ENCODE results near the gene TIMM17B.

Gene TIMM17B

DNA sequence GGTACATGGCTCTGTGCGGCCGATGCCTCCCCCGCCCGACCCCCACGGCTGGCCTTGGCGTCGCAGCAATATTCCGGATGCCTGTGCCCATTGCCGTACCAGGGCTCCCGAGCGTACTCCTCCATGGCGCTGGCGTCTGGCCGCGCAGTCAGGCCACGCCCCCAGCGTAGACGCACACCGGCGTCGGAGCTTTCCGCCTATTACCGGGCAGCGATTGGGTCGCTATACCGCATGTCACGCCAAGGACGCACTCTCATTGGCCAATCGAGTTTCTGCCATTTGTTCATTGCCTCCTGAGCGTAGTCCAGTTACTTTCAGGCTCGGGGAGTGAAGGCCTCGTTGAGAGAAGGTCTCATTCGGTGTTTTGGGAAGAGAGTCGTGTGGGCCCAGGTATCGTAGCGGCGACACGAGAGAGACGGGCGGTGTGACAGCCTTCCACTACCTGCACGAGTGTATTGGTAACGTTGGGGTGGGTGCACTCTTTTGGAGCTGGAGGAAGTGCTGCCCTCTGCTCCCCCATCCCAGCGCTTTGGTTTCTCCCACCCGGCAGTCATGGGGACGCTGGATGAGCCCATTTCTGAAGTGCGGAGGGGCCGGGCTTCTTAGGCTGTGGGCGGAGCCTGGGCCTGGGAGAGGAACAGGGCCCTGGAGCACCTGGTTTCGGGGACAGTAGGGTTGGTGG is at the start of gene TIMM17B, which contains the start of gene PQBP1:
Gene TIMM17B (minus strand): TSS at position 144 of the 682 bp plus-strand sequence. CDS start 19 bp downstream, at position 125.
Gene PQBP1 (plus strand): TSS at position 306 of the 682 bp plus-strand sequence. CDS start 580 bp downstream, outside the sequence.
- DNase-seq (ENCODE audit: low read depth) = peak; percentile 96

DNA sequence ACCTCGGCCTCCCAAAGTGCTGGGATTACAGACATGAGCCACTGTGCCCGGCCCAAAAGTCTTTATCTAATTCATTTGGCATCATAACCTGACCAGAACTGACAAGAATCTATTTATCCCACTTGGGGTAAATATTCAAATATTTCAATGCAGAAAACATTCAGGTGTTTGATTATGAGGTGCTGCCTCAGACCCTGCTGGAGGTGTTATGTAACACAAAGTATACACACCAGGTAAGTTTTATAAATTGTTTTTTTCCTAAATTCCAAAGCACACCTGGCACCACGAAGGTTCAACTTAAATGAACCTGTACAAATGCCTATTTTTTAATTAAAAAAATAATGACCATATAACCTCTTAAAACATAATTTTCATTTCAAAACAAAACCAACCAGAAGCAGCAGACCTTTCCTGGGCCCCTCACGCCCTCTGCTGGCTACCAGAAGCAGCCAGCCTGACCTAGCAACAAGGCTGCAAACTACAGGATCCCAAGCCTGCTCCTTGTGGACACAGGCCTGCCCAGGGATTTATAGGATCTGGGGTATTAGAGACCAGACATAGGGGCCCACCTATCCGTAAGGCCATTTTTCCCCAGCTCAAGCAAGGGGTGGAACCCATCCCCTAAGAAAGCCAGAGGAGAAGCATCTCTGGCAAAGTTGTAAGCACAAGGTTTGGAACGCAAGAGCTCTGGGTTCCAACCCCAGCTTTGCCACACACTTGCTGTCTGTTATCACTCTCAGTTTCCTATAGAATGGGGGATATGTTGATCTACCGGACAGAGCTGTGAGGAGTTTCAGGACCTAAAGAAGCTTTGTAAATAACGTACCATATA is 48.2 kb upstream of the TIMM17B start:
- peak; percentile 57 for DNase-seq (ENCODE audit: low read depth)

DNA sequence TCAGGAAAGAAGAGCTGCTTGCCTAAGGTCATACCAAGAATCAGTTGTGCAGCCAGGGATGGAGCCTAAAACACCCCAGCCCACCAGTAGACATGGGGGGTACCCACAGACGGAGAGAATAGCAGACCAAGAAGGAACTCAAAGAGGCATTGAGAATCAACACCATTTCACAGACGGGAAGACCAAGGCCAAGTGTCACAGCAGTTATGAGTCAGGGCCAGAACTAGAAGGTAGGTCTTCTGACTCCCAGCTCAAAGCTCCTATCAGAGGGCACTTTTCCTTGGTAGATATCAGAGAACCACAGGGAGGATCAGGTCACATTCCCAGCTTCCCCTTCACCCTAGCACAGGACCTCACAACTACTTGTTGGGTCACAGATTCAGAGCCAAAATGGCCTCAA is 45.3 kb upstream of the TIMM17B start:
- DNase-seq (ENCODE audit: low read depth) = no peak

DNA sequence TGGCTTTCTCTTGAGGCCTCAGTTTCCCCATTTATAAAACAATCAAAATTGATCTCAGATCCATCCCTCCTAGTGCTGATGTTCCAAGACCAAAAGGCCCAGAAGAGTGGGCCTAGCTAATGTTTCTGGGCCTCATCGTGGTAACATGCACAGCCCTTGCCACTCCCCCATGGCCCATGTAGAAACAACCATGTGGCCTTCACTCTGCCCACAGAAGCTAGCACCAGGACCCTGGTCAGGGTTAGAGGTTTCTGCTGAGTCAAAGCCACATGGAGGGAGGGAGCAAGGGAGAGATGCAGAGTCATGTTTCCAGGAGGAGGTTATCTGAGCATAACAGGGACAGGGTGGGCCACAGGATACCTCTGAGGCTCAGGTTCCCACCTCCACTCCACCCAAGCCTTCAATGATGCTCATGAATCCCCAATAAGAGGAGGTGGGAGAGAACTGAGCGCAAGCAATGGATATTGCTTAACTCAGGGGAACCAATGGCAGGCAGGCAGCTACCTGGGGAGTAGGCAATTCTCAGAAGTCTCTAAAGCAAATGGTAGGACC is 42.9 kb upstream of the TIMM17B start:
- no peak for DNase-seq (ENCODE audit: low read depth)

DNA sequence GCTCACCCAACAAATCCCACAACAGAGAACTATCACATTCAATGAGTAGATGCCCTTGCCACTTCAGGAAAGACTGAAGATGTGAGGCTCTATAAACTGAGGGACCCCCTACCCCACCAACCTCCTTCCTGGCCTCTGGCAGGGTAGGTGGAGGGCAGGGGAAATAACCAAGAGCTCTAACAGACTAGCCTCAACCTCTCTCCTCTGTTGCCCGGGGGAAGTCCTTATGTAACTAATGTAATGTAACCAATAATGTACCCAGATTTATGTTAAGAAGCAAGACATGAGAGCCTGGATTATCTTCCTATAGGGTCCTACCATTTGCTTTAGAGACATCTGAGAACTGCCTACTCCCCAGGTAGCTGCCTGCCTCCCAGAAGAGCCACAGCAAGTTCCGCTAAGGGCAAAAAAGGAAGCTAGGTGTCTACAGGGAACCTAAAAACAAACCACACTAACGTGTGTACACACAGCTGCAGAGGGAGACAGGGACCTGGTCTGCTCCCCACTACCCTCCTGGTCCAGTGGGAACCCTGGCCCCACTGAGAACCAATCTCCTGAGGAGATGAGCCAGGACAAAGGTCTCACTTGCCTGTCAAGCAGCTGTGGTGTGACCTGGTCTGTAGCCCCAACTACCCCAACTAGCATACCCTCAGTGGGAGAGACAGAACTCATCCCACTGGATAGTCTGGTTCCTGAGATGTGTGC is 42.1 kb upstream of the TIMM17B start:
- no peak for DNase-seq (ENCODE audit: low read depth)

DNA sequence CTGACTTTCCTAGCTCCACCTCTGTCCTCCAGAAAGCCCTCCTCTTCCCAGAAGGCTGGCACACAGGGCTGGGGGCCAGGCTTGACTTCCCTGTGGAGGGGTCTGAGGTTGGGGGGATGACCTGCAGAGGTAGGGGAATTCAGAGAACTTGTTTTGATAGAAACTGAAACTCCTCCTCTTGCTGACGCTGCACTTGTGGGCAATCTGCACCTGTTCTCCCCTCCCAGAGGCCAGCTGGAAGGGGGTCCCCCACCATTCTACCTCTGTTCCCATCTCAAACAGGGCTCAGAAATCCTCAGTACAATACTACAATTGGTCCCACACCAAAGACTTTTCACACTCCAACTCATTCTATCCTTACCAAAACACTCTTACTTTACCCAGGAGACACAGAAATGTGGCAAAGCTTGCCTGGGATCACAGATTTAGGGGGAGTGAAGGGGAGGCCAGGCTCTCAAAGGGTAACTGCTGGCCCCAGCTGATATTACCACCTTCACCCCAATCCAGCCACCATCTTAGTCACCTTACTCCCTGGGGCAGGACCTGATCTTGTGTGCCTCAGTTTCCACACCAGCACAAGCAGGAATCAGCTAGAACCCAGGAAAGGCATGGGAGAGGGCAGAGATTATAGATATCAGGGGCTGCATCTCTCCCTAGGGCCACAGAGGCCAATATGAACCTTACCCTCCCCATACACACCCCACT is 41.3 kb upstream of the TIMM17B start:
- no peak for DNase-seq (ENCODE audit: low read depth)

DNA sequence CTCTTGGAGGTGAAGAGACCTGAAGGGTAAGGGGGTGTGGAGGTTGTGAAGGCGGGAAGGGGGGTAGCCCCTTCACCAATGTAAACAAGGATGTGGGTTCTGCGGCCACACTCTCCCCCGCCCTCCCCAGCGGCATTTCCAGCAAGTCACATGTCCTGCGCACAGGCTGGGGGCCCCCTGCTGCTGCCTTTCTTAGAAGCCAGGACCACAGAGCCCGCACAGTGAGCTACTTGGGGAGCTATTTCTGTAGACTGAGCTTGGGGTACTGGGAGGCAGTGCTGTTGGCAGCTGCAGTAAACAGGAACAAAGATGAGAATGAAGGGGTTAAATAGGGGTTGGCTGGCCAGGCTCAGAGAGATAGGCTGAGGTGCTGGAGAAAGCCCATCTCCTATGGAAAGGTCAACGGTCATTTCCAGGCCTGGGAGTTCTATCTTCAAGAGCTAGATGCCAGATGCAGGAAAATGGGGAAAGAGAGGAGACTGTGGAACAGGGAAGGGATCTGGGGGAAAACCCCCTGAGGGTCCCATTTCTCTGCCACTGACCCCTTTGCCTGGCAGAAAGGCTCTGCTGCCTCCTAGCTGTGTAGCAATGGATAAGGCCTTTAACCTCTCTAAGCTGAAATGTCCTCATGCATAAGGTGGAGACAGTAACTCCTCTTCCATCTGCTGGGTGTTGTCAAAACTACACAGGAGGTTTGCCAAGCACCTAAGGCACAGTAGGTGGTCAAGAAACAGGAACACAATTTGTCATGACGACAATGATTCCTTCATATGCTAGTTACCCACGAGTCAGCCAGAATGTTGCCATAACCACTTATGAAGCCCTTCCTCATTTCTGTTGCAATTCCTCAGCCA is 39.7 kb upstream of the TIMM17B start:
- peak; percentile 69 for DNase-seq (ENCODE audit: low read depth)

DNA sequence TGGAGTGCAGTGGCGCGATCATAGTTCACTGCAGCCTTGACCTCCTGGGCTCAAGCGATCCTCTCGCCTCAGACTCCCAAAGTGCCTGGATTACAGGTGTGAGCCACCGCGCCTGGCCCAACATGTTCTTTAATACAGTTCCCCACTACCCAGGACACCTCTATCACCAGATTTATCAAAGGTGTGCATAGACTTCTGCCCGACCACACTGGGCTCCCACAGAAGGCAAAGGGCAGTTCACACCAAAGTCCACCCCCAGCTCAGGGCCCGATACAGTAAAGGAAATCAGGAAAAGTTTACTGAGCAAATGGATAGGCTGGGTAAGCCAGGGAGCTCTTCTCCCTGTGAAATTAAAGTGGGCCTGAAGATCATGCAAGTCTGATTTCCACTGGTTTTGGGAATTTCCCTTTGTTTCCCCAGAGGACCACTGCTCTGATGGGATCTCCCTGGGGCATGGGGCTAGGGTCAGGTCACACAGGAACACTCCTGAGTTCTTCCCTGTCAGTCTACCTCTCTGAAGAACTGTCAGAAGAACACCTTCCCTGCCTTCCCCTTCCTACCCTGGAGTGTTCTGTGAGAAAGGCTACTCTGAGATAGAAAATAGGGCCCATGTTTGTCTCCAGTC is 39.0 kb upstream of the TIMM17B start:
- DNase-seq (ENCODE audit: low read depth) = no peak

DNA sequence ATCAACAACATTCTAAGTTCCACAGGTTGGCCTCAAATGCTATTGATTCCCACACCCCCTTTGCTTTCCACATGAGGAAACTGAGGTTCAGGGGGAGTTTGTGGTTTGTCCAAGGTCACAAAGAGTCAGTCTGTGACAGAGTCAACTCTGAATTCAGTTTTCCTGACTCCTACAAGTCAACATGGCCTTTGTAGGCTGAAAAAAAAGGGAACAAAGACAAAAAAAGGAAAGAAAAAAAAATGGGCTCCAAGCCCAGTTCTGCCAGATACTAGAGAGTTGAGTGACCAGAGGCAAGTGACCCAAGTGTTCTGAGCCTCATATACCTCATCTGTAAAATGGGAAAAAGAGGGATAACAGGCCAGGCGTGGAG is 37.7 kb upstream of the TIMM17B start:
- no peak for DNase-seq (ENCODE audit: low read depth)

DNA sequence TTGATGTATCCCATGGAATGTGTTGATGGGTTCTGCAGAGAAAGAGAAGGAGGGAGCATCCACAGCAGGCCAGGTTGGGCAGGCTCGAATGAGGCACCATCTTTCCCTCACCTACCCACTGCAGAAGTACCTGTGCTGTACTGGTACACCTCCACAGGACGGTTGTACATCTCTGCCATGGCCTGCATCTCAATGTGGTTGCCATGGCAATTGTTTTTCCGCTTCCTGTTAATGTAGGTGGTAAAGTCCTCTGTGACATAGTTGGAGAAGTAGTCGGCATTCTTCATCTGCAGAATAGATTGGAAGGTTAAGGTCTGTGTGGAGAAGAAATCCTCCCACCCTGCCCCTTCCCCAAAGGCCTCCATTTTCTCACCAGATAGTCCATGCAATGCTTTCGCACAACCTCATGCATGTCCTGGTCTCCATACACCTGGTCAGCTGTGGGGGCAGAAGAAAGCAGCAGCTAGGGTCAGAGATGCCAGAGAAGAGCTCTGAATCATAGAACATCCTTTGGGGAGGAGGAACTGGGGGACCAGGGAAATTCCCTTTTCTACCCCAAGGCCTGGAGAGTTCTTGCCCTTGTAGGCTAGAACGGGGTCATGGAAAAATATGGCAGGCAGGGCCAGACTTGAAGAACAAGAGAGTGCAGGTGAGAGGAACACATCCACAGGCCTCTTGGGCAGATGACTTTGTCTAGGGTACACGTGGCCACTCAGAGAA is 37.2 kb upstream of the TIMM17B start:
- DNase-seq (ENCODE audit: low read depth) = no peak

DNA sequence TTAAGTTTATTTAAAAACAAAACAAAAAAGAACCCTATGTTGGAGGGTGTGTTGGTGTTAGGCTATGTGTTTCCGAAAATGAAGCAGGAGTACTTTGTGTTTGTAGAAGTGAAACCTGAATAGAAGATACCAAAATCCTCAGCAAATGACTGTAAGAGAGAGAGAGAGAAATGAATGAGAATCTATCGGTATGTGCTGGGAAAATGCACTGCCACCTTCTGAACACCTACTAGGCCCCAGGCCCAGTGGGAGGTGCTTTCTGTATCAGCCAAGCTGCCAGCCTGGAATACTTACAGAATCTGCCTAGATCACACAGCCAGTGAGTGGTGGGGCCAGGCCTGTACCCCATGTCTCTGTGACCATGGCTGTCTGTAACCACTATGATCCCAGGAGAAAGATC is 36.2 kb upstream of the TIMM17B start:
- DNase-seq (ENCODE audit: low read depth) = no peak

DNA sequence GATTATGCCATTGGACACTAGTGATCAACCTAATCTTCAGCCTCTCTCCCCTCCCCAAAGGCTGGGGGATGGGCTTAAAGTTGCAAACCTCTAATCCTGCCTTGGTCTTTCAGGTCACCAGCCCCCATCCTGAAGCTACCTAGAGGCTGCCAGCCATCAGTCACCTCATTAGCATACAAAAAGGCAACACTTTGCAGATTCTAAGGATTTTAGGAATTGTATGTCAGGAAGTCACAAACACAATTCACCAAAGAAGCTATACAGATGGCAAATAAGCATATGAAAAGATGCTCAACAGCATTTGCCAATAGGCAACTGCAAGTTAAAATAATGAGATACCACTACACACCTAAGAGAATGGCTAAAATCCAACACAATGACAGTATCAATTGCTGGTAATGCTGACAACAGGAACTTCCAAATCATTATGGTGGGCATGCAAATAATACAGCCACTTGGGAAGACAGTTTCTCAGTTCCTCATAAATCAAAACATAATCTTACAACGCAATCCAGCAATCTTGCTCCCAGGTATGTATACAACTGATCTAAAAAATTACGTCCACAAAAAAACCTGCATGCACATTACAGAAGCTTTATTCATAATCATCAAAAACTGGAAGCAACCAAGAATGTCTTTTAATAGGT is 30.3 kb upstream of the TIMM17B start:
- no peak for DNase-seq (ENCODE audit: low read depth)

DNA sequence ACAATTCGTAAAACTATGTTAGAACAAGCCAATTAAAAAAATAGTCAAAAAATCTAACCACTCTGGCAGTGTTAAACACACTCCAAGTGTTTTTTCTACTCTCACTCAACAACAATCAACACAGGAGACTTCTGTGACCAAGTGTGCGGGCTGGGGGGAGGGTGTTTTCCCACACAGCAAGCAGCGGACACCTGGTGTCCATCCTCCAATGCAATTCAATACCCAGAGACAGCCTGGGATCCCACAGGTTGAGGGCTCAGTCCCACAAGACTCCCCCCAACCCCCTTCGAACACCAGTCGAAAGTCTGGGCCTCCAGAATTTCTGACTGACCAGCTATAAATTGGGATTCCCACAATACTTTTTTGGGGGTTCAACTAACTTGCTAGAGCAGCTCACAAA is 29.6 kb upstream of the TIMM17B start:
- no peak for DNase-seq (ENCODE audit: low read depth)

DNA sequence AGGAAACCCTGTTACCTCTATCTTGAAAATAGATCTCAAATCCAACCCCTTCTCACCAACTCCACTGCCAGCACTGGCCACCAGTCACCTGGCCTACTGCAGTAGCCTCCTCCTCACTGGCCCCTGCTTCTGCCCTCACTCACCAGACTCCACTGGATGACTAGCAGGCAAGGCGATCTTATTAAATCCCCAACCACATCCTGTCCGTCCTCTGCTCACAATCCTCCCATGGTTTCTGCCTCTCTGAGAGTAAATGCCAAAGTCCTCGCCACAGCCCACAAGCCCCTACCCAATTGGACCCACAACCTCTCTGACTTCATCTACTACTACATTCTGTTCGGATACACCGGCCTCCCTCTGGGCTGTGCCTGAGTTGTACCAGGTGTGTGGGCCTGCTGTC is 26.7 kb upstream of the TIMM17B start:
- no peak for DNase-seq (ENCODE audit: low read depth)

DNA sequence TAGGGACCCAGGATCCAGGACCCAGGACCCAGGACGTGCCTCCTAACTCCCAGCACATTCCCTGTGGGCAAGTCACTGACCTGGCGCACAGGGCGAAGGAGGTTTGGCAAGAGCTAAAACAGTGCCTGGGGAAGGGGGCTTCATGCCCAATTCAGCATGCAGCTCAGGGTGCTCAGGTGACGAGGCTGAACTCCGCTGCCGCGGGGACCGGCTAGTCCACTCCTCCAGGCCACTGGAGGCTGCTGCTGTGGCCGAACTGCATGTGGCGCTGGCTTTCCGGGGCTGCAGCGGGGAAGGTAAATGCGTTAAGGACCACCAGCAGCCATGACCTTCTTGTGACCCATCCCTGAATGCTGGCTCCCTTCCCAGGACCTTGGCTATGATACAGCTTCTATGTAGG is 26.2 kb upstream of the TIMM17B start:
- no peak for DNase-seq (ENCODE audit: low read depth)

DNA sequence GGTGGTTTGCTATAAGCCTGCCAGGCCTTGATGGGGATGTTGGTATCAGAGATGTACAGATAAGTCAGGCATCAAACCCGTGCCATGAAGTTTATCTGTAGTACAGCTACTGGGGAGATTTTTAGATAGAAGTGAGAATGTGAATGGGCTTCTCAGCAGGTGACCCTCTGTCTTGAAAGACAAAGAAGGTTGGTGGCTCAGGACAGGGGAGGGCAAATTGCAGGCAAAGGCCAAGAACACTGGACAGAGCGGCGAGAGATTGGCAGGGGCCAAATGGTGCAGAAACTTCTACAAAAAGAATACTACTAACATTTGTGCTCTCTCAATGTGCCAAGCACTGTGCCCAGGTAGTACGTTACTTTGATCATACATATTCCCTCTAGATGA is 23.1 kb upstream of the TIMM17B start:
- no peak for DNase-seq (ENCODE audit: low read depth)

DNA sequence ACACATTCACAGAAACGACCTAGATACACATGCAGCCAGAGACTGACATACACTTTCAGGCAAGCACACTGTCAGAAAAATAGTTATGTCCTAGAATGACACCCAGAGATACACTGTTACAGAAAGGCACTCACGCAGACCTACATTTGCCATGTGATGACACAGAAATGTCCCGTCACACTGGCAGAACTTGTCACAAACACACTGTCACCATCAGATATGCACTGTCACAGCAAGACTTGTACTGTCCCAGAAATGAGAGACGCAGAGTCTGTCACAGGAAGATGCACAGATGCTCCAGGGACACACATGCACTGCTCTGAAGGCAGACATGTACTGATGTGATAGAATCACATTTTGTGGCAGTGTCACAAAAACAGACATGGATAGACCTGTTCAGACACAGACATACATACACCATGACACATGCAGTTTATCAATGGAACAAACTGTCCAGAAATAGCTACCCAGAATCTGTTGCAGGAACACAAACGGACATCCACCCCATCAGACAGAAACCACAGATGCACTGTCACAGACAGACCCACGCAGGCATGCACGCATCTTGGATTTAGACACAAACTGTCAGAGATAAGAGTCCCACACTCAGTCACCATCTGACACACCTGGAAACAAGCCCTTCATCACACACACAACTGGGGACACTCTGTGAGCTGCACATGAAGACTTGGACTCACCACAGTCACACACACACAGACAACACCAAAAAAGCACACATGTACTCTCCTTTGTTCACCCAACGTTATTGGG is 22.6 kb upstream of the TIMM17B start:
- DNase-seq (ENCODE audit: low read depth) = no peak

DNA sequence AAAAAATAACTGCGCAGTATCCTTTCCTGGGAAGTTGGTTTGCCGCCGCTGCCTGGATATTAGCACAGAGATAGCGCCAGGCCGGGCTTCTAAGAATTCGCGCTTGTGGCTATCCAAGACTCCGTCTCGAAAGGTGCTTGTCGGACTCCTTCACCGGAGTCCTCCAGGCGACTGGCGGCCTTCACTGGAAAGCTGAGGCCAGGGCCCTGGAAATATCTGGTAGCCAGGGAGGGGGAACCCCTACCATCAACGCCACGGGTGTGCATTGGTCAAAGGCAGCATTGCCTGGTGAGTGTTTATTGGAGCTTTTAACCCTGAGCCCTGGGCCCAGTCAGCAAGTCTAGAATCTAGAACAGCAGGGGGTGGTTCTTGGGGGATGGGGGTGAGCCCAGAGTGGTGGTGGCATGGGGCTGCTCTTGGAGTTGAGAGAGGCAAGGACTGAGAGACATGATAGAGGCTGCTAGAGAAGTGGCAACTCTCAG is 21.8 kb upstream of the TIMM17B start:
- DNase-seq (ENCODE audit: low read depth) = peak; percentile 42
